Tibial artery (tissue), 4 donors: ENCODE results near the gene COL5A3.

Experiments used
- DNase-seq, 2 donors: peaks; one replicate each; pipeline ENCODE4 v3.0.0-alpha.2; 2019
- H3K27ac ChIP-seq, 2 donors: fragments of 200-600 bp; sonication (generic) in 1 of 2; 1 replicate in 1 of 2; 2 replicates in 1 of 2; pipeline ENCODE4 v1.5.1; 2018 to 2019; ENCODE audit warnings: mild to moderate bottlenecking in 1 of 2
- H3K27me3 ChIP-seq, 2 donors: fragments of 200-600 bp; sonication (generic) in 1 of 2; one replicate each; pipeline versions ENCODE4 v1.5.1 to v1.6.0; 2016 to 2019
- H3K36me3 ChIP-seq, 3 donors: fragments of 200-600 bp; sonication (generic) in 2 of 3; one replicate each; pipeline ENCODE4 v1.5.1; 2016 to 2019; ENCODE audit warnings: mild to moderate bottlenecking in 2 of 3
- H3K4me1 ChIP-seq, 4 donors: fragments of 200-600 bp; sonication (generic) in 2 of 4; 1 replicate in 3 of 4; 2 replicates in 1 of 4; pipeline ENCODE4 v1.5.1; 2016 to 2019
- H3K4me3 ChIP-seq, 2 donors: fragments of 200-600 bp; sonication (generic) in 1 of 2; 1 replicate in 1 of 2; 2 replicates in 1 of 2; pipeline ENCODE4 v1.5.1; 2018 to 2019; ENCODE audit warnings: mild to moderate bottlenecking in 2 of 2
- H3K9me3 ChIP-seq, 3 donors: fragments of 200-600 bp; sonication (generic) in 1 of 3; one replicate each; pipeline ENCODE4 v1.5.1; 2016 to 2019
- CTCF ChIP-seq, 2 experiments: fragments of 200-600 bp in 1 of 2; fragments of 450-650 bp in 1 of 2; IDR thresholded peaks; one replicate each; pipeline ENCODE4 v1.5.1; 2017 to 2019; ENCODE audit warnings: antibody characterized with exemption in 2 of 2, mild to moderate bottlenecking in 1 of 2, moderate library complexity in 1 of 2
- intact Hi-C: fragments of 100-400 bp; cut with DNase I; formaldehyde crosslinking; loops from one replicate; pipeline ENCODE4 v1.15.0; 2023; ENCODE audit warnings: low total_unique reads

The COL5A3 gene

GRCh38 chr19:10006752-10007323 is 3.5 kb downstream of the COL5A3 start:
- Histone ChIP-seq H3K27ac (peak overlapping the region; percentile 51 to 62), H3K27me3 (peaks cover 0 to 15% of the 10 kb centered on the region in 2 donors), H3K9me3 (no peaks in the 10 kb centered on the region), H3K4me1 (peaks cover 0 to 55% (median 36%) of the 10 kb centered on the region in 4 donors), H3K36me3 (no peaks in the 10 kb centered on the region), H3K4me3 (no peak overlapping the region)
- no peak for DNase-seq
- intact Hi-C loops, result no loop called here
- TF ChIP-seq CTCF (IDR thresholded peaks at IDR 0.05), result no peak

GRCh38 chr19:10006335-10006708 is 4.0 kb downstream of the COL5A3 start:
- Histone ChIP-seq H3K9me3 (no peaks in the 10 kb centered on the region), H3K27me3 (peaks cover 0 to 10% of the 10 kb centered on the region in 2 donors), H3K27ac (peak overlapping the region; percentile 51 to 62), H3K4me3 (no peak overlapping the region), H3K4me1 (peaks cover 0 to 55% (median 36%) of the 10 kb centered on the region in 4 donors), H3K36me3 (no peaks in the 10 kb centered on the region)
- intact Hi-C loops, result no loop called here
- DNase-seq, result peak; percentile 46 to 68
- TF ChIP-seq CTCF (IDR thresholded peaks at IDR 0.05), result no peak

- Histone ChIP-seq H3K27me3 (peaks cover 0 to 5% of the 10 kb centered on the region in 2 donors), H3K9me3 (no peaks in the 10 kb centered on the region), H3K36me3 (no peaks in the 10 kb centered on the region), H3K4me3 (no peak overlapping the region), H3K27ac (peak overlapping the region; percentile 51 to 62), H3K4me1 (peaks cover 0 to 53% (median 36%) of the 10 kb centered on the region in 4 donors)
- no peak for TF ChIP-seq CTCF (IDR thresholded peaks at IDR 0.05)
- no peak for DNase-seq
- intact Hi-C loops, result no loop called here
Observed at GRCh38 chr19:10005632-10006334, 4.5 kb downstream of the COL5A3 start.

- no peak for TF ChIP-seq CTCF (IDR thresholded peaks at IDR 0.05)
- no peaks in the 10 kb centered on the region for H3K9me3 ChIP-seq
- no peak overlapping the region for H3K4me3 ChIP-seq
- peaks cover 0 to 42% (median 25%) of the 10 kb centered on the region in 4 donors for H3K4me1 ChIP-seq
- no peak overlapping the region for H3K27ac ChIP-seq
- no peaks in the 10 kb centered on the region for H3K36me3 ChIP-seq
- peaks cover 0 to 4% of the 10 kb centered on the region in 2 donors for H3K27me3 ChIP-seq
- intact Hi-C loops, result no loop called here
- no peak for DNase-seq
Observed at GRCh38 chr19:10004617-10005016, 5.7 kb downstream of the COL5A3 start.

- no peak for DNase-seq
- intact Hi-C loops, result no loop called here
- Histone ChIP-seq H3K4me3 (no peak overlapping the region), H3K9me3 (no peaks in the 10 kb centered on the region), H3K36me3 (no peaks in the 10 kb centered on the region), H3K27me3 (peaks cover 0 to 4% of the 10 kb centered on the region in 2 donors), H3K4me1 (peaks cover 0 to 28% (median 12%) of the 10 kb centered on the region in 4 donors), H3K27ac (no peak overlapping the region)
- no peak for TF ChIP-seq CTCF (IDR thresholded peaks at IDR 0.05)
Observed at GRCh38 chr19:10003271-10003670, 7.0 kb downstream of the COL5A3 start.
